Neural crest cell (in vitro differentiated cells): ENCODE data around the gene NHLRC4. TPM values are rescaled to one million over a fixed set of nuclear protein-coding genes. Genes with fewer than 3 reads are reported as not detected.

Source experiments
- DNase-seq: peaks from one replicate; pipeline ENCODE4 v3.0.0; 2021; ENCODE audit warnings: low read depth, mixed read lengths, low spot score
- H3K27ac Mint-ChIP-seq: one replicate; pipeline ENCODE4 v1.8.0; 2021; ENCODE audit warnings: mild to moderate bottlenecking, mixed read lengths; ENCODE audit not compliant: unreplicated experiment
- H3K27me3 Mint-ChIP-seq: 2 replicates; pipeline ENCODE4 v1.8.0; 2021; ENCODE audit warnings: low read depth, mild to moderate bottlenecking, mixed read lengths
- H3K36me3 Mint-ChIP-seq: 2 replicates; pipeline ENCODE4 v1.8.0; 2021; ENCODE audit warnings: low read depth, mild to moderate bottlenecking, mixed read lengths
- H3K4me1 Mint-ChIP-seq: 2 replicates; pipeline ENCODE4 v1.8.0; 2021; ENCODE audit warnings: mixed read lengths
- H3K4me3 Mint-ChIP-seq: one replicate; pipeline ENCODE4 v1.8.0; 2021; ENCODE audit warnings: mild to moderate bottlenecking, mixed read lengths
- H3K9me3 Mint-ChIP-seq: 2 replicates; pipeline ENCODE4 v1.8.0; 2021; ENCODE audit warnings: mixed read lengths
- CTCF ChIP-seq: fragments of 200-600 bp; sonication (generic); conservative IDR thresholded peaks from 2 replicates; pipeline ENCODE4 v1.5.0; 2021; ENCODE audit warnings: antibody characterized with exemption, mild to moderate bottlenecking
- total RNA-seq: library from RNA; stranded (reverse); gene quantifications from 2 replicates; pipeline ENCODE4 v1.2.1, GENCODE V29; 2021

NHLRC4 gene
- total RNA-seq, 1 donor from 2014 or later = 0.86 TPM

GRCh38 chr16:598823-599739, 32.3 kb downstream of the NHLRC4 start:
- Mint-ChIP-seq H3K27me3 (no peaks in the 10 kb centered on the region), H3K27ac (no peak overlapping the region)
- no peak for TF ChIP-seq CTCF

GRCh38 chr16:600781-601180, 34.0 kb downstream of the NHLRC4 start:
- TF ChIP-seq CTCF = peak; percentile 41
- peaks cover 4% of the 10 kb centered on the region for H3K4me1 Mint-ChIP-seq
- peaks cover 3% of the 10 kb centered on the region for H3K9me3 Mint-ChIP-seq
- H3K27me3 Mint-ChIP-seq = no peaks in the 10 kb centered on the region
- no peak for DNase-seq
- no peak overlapping the region for H3K27ac Mint-ChIP-seq
- H3K4me3 Mint-ChIP-seq = no peak overlapping the region
- H3K36me3 Mint-ChIP-seq = peaks cover 25% of the 10 kb centered on the region

More at GRCh38 chr16:598823-599739, 32.3 kb downstream of the NHLRC4 start:
- no peaks in the 10 kb centered on the region for H3K9me3 Mint-ChIP-seq
- peaks cover 4% of the 10 kb centered on the region for H3K4me1 Mint-ChIP-seq
- peaks cover 14% of the 10 kb centered on the region for H3K36me3 Mint-ChIP-seq
- DNase-seq = no peak
- H3K4me3 Mint-ChIP-seq = no peak overlapping the region

GRCh38 chr16:603933-604332, 37.1 kb downstream of the NHLRC4 start:
- Mint-ChIP-seq H3K27me3 (no peaks in the 10 kb centered on the region), H3K4me3 (no peak overlapping the region), H3K4me1 (peaks cover 4% of the 10 kb centered on the region), H3K27ac (no peak overlapping the region), H3K9me3 (peaks cover 3% of the 10 kb centered on the region), H3K36me3 (peaks cover 23% of the 10 kb centered on the region)
- no peak for DNase-seq
- no peak for TF ChIP-seq CTCF

GRCh38 chr16:606656-607307, 40.0 kb downstream of the NHLRC4 start:
- Mint-ChIP-seq H3K4me3 (no peak overlapping the region), H3K4me1 (peaks cover 8% of the 10 kb centered on the region), H3K9me3 (peaks cover 3% of the 10 kb centered on the region), H3K27me3 (no peaks in the 10 kb centered on the region), H3K27ac (no peak overlapping the region), H3K36me3 (peaks cover 25% of the 10 kb centered on the region)
- no peak for TF ChIP-seq CTCF
- DNase-seq = no peak

GRCh38 chr16:608019-608418, 41.2 kb downstream of the NHLRC4 start:
- H3K4me1 Mint-ChIP-seq = peaks cover 8% of the 10 kb centered on the region
- DNase-seq = no peak
- peaks cover 25% of the 10 kb centered on the region for H3K36me3 Mint-ChIP-seq
- H3K27me3 Mint-ChIP-seq = no peaks in the 10 kb centered on the region
- H3K4me3 Mint-ChIP-seq = no peak overlapping the region
- H3K9me3 Mint-ChIP-seq = peaks cover 3% of the 10 kb centered on the region
- TF ChIP-seq CTCF = no peak
- peak overlapping the region; percentile 78 for H3K27ac Mint-ChIP-seq
